Endothelial cell of umbilical vein (primary cell): ENCODE data around the gene RELN. TPM values are rescaled to one million over a fixed set of nuclear protein-coding genes. Genes with fewer than 3 reads are reported as not detected.

Experiments
- BruUV-seq: library from RNA; stranded (reverse); fragments of 400-500 nt; replicated peaks from 2 replicates; lab custom pipeline; 2021; lab: Mats Ljungman, UMichigan
- CTCF ChIA-PET: fragments of 300-600, 350-600 bp; sonication (Branson Sonifier 250); formaldehyde crosslinking; loops from one replicate; lab custom pipeline; 2021; ENCODE audit warnings: antibody characterized with exemption, inconsistent platforms; lab: Charles Lee
- POLR2A ChIA-PET: fragments of 300-600, 350-600 bp; sonication (Branson Sonifier 250); formaldehyde crosslinking; loops from one replicate; lab custom pipeline; 2021; ENCODE audit warnings: antibody characterized with exemption, inconsistent platforms; lab: Charles Lee
- DNase-seq: peaks from one replicate; pipeline ENCODE4 v3.0.0-alpha.2; 2011; ENCODE audit warnings: low read depth, low spot score
- FAIRE-seq: peaks from 2 replicates; lab custom pipeline; 2011; peaks lifted over from hg19 to GRCh38; lab: Jason Lieb, UNC
- H2AFZ ChIP-seq: 2 replicates; pipeline ENCODE4 v1.6.0; 2012; ENCODE audit warnings: low read depth, low read length, control low read depth, inconsistent platforms
- H3K27ac ChIP-seq: 2 replicates; pipeline ENCODE4 v1.5.1; 2011; ENCODE audit warnings: low read depth, mild to moderate bottlenecking, control low read depth, low read length, moderate library complexity; ENCODE audit not compliant: insufficient read depth
- H3K27me3 ChIP-seq, 2 experiments: 2 replicates each; pipeline versions ENCODE4 v1.6.0 to v1.6.1; 2011; ENCODE audit warnings: low read length in 2 of 2, mixed read lengths in 1 of 2; ENCODE audit not compliant: control insufficient read depth in 2 of 2, insufficient read depth in 2 of 2
- H3K36me3 ChIP-seq, 2 experiments: 2 replicates in 1 of 2; 3 replicates in 1 of 2; pipeline ENCODE4 v1.5.1; 2011; ENCODE audit warnings: low read length in 2 of 2, mild to moderate bottlenecking in 1 of 2, moderate library complexity in 1 of 2; ENCODE audit not compliant: control insufficient read depth in 2 of 2, insufficient read depth in 2 of 2; ENCODE audit errors: extremely low read depth in 1 of 2
- H3K4me1 ChIP-seq: 3 replicates; pipeline ENCODE4 v1.5.1; 2011; ENCODE audit warnings: mild to moderate bottlenecking, low read length; ENCODE audit not compliant: control insufficient read depth, insufficient read depth; ENCODE audit errors: extremely low read depth
- H3K4me2 ChIP-seq: 2 replicates; pipeline ENCODE4 v1.6.1; 2011; ENCODE audit warnings: low read length, control low read depth, mixed read lengths; ENCODE audit not compliant: insufficient read depth
- H3K4me3 ChIP-seq, 3 experiments: fragments of 200-600 bp in 1 of 3; sonication (generic), shearing (Covaris generic) in 1 of 3; replicated peaks in 1 of 3; 2 replicates each; pipeline ENCODE4 v1.5.1; 2011 to 2016; ENCODE audit warnings: control low read depth in 3 of 3, low read length in 3 of 3, mild to moderate bottlenecking in 2 of 3, inconsistent platforms in 1 of 3, low read depth in 1 of 3, moderate library complexity in 1 of 3; ENCODE audit not compliant: insufficient read depth in 1 of 3
- H3K79me2 ChIP-seq: 2 replicates; pipeline ENCODE4 v1.6.0; 2012; ENCODE audit warnings: low read length, inconsistent platforms; ENCODE audit not compliant: control insufficient read depth, insufficient read depth
- H3K9ac ChIP-seq: replicated peaks from 2 replicates; pipeline ENCODE3; 2011; ENCODE audit warnings: low read length, control low read depth; ENCODE audit not compliant: insufficient read depth; ENCODE audit errors: extremely low read depth
- H3K9me1 ChIP-seq: replicated peaks from 3 replicates; pipeline ENCODE4 v1.6.0; 2011; ENCODE audit warnings: mild to moderate bottlenecking, low read length; ENCODE audit not compliant: control insufficient read depth, insufficient read depth; ENCODE audit errors: extremely low read depth
- H3K9me3 ChIP-seq: replicated peaks from 2 replicates; pipeline ENCODE4 v1.5.1; 2012; ENCODE audit warnings: low read length, inconsistent platforms; ENCODE audit not compliant: control insufficient read depth, insufficient read depth
- H4K20me1 ChIP-seq: replicated peaks from 2 replicates; pipeline ENCODE3; 2011; ENCODE audit warnings: mild to moderate bottlenecking, low read length; ENCODE audit not compliant: control insufficient read depth, insufficient read depth; ENCODE audit errors: extremely low read depth
- CTCF ChIP-seq, 2 donors: IDR thresholded peaks; 1 replicate in 1 of 2; 2 replicates in 1 of 2; pipeline ENCODE4 v1.5.1; 2011; ENCODE audit warnings: low read length in 2 of 2, mild to moderate bottlenecking in 2 of 2, moderate library complexity in 2 of 2, control low read depth in 1 of 2, inconsistent platforms in 1 of 2, low read depth in 1 of 2; ENCODE audit not compliant: insufficient read depth in 1 of 2; ENCODE audit errors: extremely low read depth in 1 of 2
- EZH2 ChIP-seq: IDR thresholded peaks from 2 replicates; pipeline ENCODE4 v1.6.1; 2012; ENCODE audit warnings: borderline replicate concordance, low read depth, mild to moderate bottlenecking, moderate library complexity, low read length, inconsistent platforms; ENCODE audit not compliant: severe bottlenecking
- FOS ChIP-seq: IDR thresholded peaks from 2 replicates; pipeline ENCODE4 v1.6.1; 2011; ENCODE audit warnings: mild to moderate bottlenecking, low read length, moderate library complexity, borderline replicate concordance; ENCODE audit not compliant: insufficient read depth
- GATA2 ChIP-seq: IDR thresholded peaks from 2 replicates; pipeline ENCODE4 v1.7.0; 2011; ENCODE audit warnings: low read depth, mild to moderate bottlenecking, moderate library complexity, mixed read lengths, low read length; ENCODE audit not compliant: insufficient read length, insufficient read depth
- JUN ChIP-seq: IDR thresholded peaks from 2 replicates; pipeline ENCODE4 v1.6.1; 2011; ENCODE audit warnings: borderline replicate concordance, low read depth; ENCODE audit not compliant: insufficient read length, insufficient read depth
- MAX ChIP-seq: IDR thresholded peaks from 2 replicates; pipeline ENCODE4 v1.6.1; 2011; ENCODE audit not compliant: insufficient read depth, insufficient read length
- MYC ChIP-seq: IDR thresholded peaks from one replicate; pipeline ENCODE4 v1.6.1; 2011; ENCODE audit warnings: mild to moderate bottlenecking, low read depth, low read length
- POLR2A ChIP-seq: IDR thresholded peaks from 2 replicates; pipeline ENCODE4 v1.6.1; 2012; ENCODE audit warnings: low read depth, mild to moderate bottlenecking, control low read depth, low read length
- POLR2AphosphoS5 ChIP-seq: IDR thresholded peaks from 2 replicates; pipeline ENCODE4 v1.6.1; 2012; ENCODE audit warnings: low read depth, mild to moderate bottlenecking, control low read depth, low read length, moderate library complexity; ENCODE audit not compliant: insufficient read depth
- dilution Hi-C: fragments of 300-500 bp; cut with MboI; formaldehyde crosslinking; loops from one replicate; pipeline ENCODE4 v1.15.0; 2019; ENCODE audit warnings: low sequenced_read_pairs; ENCODE audit not compliant: extremely low pct_ligation_motif_present
- intact Hi-C: fragments of 100-400 bp; cut with micrococcal nuclease; formaldehyde crosslinking; loops from one replicate; pipeline ENCODE4 v1.10.0; 2022
- polyA plus RNA-seq, 4 experiments: library from polyadenylated mRNA; depleted of rRNA in 3 of 4; stranded (reverse) in 3 of 4; unstranded in 1 of 4; fragments of >200 nt; gene quantifications; 2 replicates each; pipeline versions ENCODE4 v1.2.1 to v1.2.3, GENCODE V29; 2011 to 2012; ENCODE audit warnings: missing spikeins in 1 of 4
- total RNA-seq: library from RNA; stranded (reverse); gene quantifications from 2 replicates; pipeline ENCODE4 v1.2.3, GENCODE V29; 2021

The RELN gene
- total and polyA plus RNA-seq, 2 donors (not counting 3 experiments of a cell fraction or from before 2014, with no cell fraction given) = 0.15 to 0.22 TPM

- Histone ChIP-seq H3K4me2 (no peak overlapping the region), H3K4me3 (no peak overlapping the region), H3K79me2 (no peaks in the 10 kb centered on the region), H3K9me3 (no peaks in the 10 kb centered on the region), H3K27me3 (peaks cover 0 to 3% of the 10 kb centered on the region in 2 experiments), H3K27ac (no peak overlapping the region), H3K9me1 (no peaks in the 10 kb centered on the region), H3K9ac (no peak overlapping the region), H4K20me1 (no peaks in the 10 kb centered on the region), H3K4me1 (no peaks in the 10 kb centered on the region), H3K36me3 (no peaks in the 10 kb centered on the region), H2AFZ (no peak overlapping the region)
- dilution Hi-C loops = no loop called here
- POLR2A ChIA-PET = no interaction called here
- intact Hi-C loops = no loop called here
- no peak for FAIRE-seq
- DNase-seq = no peak
- CTCF ChIA-PET = no interaction called here
- BruUV-seq = no TSS peak
- no peak for TF ChIP-seq FOS
- TF ChIP-seq CTCF (IDR thresholded peaks at IDR 0.05; ENCODE audit: extremely low read depth in 1 of 2, insufficient read depth in 1 of 2, low read depth in 1 of 2, low read length in 2 of 2) = no peak
- TF ChIP-seq EZH2 = no peak
- no peak for TF ChIP-seq POLR2AphosphoS5
- TF ChIP-seq JUN = no peak
- no peak for TF ChIP-seq MYC
- TF ChIP-seq GATA2 = no peak
- no peak for TF ChIP-seq POLR2A
- TF ChIP-seq MAX = no peak
Observed at GRCh38 chr7:103915680-103916357, 73.6 kb downstream of the RELN start.
